K562 (cell line): ENCODE measurements around the gene ASS1. TPM values are rescaled to one million over a fixed set of nuclear protein-coding genes. Genes with fewer than 3 reads are reported as not detected.

Experiments used
- ATAC-seq: fragments of 200-7000 bp; cut with Tn5 transposase; 3 replicates; pipeline ENCODE4 v1.9.1; 2020; ENCODE audit warnings: moderate library complexity
- BruUV-seq: library from RNA; stranded (reverse); fragments of 400-500 nt; replicated peaks from 2 replicates; lab custom pipeline; 2021; lab: Mats Ljungman, UMichigan
- CTCF ChIA-PET: fragments of 300-600 bp; formaldehyde crosslinking; extraction: SDS; loops from one replicate; lab custom pipeline; 2021; ENCODE audit warnings: low intra/inter-chr PET ratio; lab: Yijun Ruan, JAX
- POLR2A ChIA-PET: fragments of 300-600, 350-650 bp; sonication (Branson Sonifier 250); formaldehyde crosslinking; extraction: SDS; loops from one replicate; lab custom pipeline; 2021; ENCODE audit warnings: antibody characterized with exemption, inconsistent platforms; lab: Yijun Ruan, JAX
- DNase-seq, 4 experiments: peaks; one replicate each; pipeline versions ENCODE4 v3.0.0 to v3.0.0-alpha.2; 2011 to 2018; ENCODE audit warnings: low spot score in 3 of 4, mixed read lengths in 3 of 4; ENCODE audit errors: extremely low read depth in 1 of 4
- FAIRE-seq: peaks from 2 replicates; lab custom pipeline; 2011; peaks lifted over from hg19 to GRCh38; lab: Jason Lieb, UNC
- H2AFZ ChIP-seq: 2 replicates; pipeline ENCODE4 v1.6.0; 2011; ENCODE audit warnings: low read depth, low read length, control low read depth, inconsistent platforms
- H3K27ac ChIP-seq: fragments of 200-600 bp; 3 replicates; pipeline ENCODE4 v1.8.0; 2011; ENCODE audit warnings: low read depth, mild to moderate bottlenecking, control low read depth, inconsistent platforms, low read length, moderate library complexity, mixed read lengths; ENCODE audit errors: extremely low read depth
- H3K27me3 ChIP-seq, 2 experiments: fragments of 300-600 bp in 1 of 2; 2 replicates in 1 of 2; 3 replicates in 1 of 2; pipeline versions ENCODE4 v1.6.0 to v1.8.0; 2011; ENCODE audit warnings: inconsistent platforms in 2 of 2, low read length in 2 of 2, mild to moderate bottlenecking in 1 of 2, mixed read lengths in 1 of 2, moderate library complexity in 1 of 2; ENCODE audit not compliant: control insufficient read depth in 2 of 2, insufficient read depth in 2 of 2
- H3K36me3 ChIP-seq: fragments of 300-600 bp; 3 replicates; pipeline ENCODE4 v1.8.0; 2011; ENCODE audit warnings: mild to moderate bottlenecking, low read length, inconsistent platforms; ENCODE audit not compliant: control insufficient read depth, insufficient read depth
- H3K4me1 ChIP-seq, 2 experiments: fragments of 200-600 bp in 1 of 2; replicated peaks in 1 of 2; 2 replicates in 1 of 2; 3 replicates in 1 of 2; pipeline versions ENCODE4 v1.5.1 to v1.8.0; 2011; ENCODE audit warnings: inconsistent platforms in 2 of 2, low read length in 2 of 2, mild to moderate bottlenecking in 1 of 2, mixed read lengths in 1 of 2, moderate library complexity in 1 of 2; ENCODE audit not compliant: control insufficient read depth in 2 of 2, insufficient read depth in 2 of 2
- H3K4me2 ChIP-seq: 2 replicates; pipeline ENCODE4 v1.6.1; 2011; ENCODE audit warnings: low read length, control low read depth, inconsistent platforms, mixed read lengths; ENCODE audit not compliant: insufficient read depth
- H3K4me3 ChIP-seq: fragments of 200-600 bp; sonication (generic), shearing (Covaris generic); 2 replicates; pipeline ENCODE4 v1.5.1; 2016; ENCODE audit warnings: control low read depth, inconsistent platforms
- H3K79me2 ChIP-seq: fragments of 200-600 bp; 3 replicates; pipeline ENCODE4 v1.8.0; 2011; ENCODE audit warnings: low read length, inconsistent platforms; ENCODE audit not compliant: control insufficient read depth, insufficient read depth
- H3K9ac ChIP-seq, 2 experiments: 2 replicates each; pipeline versions ENCODE4 v1.6.0 to v1.6.1; 2011; ENCODE audit warnings: low read depth in 2 of 2, low read length in 2 of 2, control low read depth in 1 of 2, inconsistent platforms in 1 of 2, mild to moderate bottlenecking in 1 of 2, mixed read lengths in 1 of 2; ENCODE audit not compliant: insufficient read depth in 1 of 2
- H3K9me1 ChIP-seq: one replicate; pipeline ENCODE4 v1.6.0; 2011; ENCODE audit warnings: inconsistent platforms, mild to moderate bottlenecking, low read length, moderate library complexity; ENCODE audit not compliant: control insufficient read depth, insufficient read depth
- H3K9me3 ChIP-seq: replicated peaks from 2 replicates; pipeline ENCODE4 v1.5.1; 2011; ENCODE audit warnings: low read depth, low read length, inconsistent platforms; ENCODE audit not compliant: control insufficient read depth, insufficient read depth
- H4K20me1 ChIP-seq: replicated peaks from 2 replicates; pipeline ENCODE4 v1.6.1; 2011; ENCODE audit warnings: low read length, inconsistent platforms, mixed read lengths; ENCODE audit not compliant: control insufficient read depth, insufficient read depth
- CREBBP ChIP-seq: IDR thresholded peaks from one replicate; pipeline ENCODE4 v1.6.1; 2012; ENCODE audit warnings: low read depth, mild to moderate bottlenecking, control low read depth, inconsistent platforms, low read length
- ETV1 ChIP-seq: fragments of 450-650 bp; conservative IDR thresholded peaks from 2 replicates; pipeline ENCODE4 v1.6.1; 2016; ENCODE audit warnings: missing genetic modification characterization, control low read depth, low read depth, missing compliant biosample characterization
- FOXJ2 ChIP-seq: fragments of 200-800 bp; sonication (Bioruptor generic); IDR thresholded peaks from 2 replicates; pipeline ENCODE4 v1.6.1; 2016; ENCODE audit warnings: missing genetic modification characterization, missing compliant biosample characterization
- MBD2 ChIP-seq: sonication (generic); IDR thresholded peaks from 2 replicates; pipeline ENCODE4 v1.6.1; 2016; ENCODE audit warnings: low read depth, borderline replicate concordance
- POLR3G ChIP-seq: IDR thresholded peaks from 2 replicates; pipeline ENCODE4 v1.6.1; 2011; ENCODE audit not compliant: insufficient read length, insufficient replicate concordance; ENCODE audit errors: extremely low read depth
- RBFOX2 ChIP-seq: fragments of 200-400 bp; formaldehyde crosslinking; IDR thresholded peaks from 2 replicates; pipeline ENCODE4 v1.6.1; 2017; ENCODE audit warnings: low read depth, mild to moderate bottlenecking, low read length, moderate library complexity
- SMAD3 ChIP-seq: fragments of 450-650 bp; formaldehyde crosslinking; conservative IDR thresholded peaks from 2 replicates; pipeline ENCODE4 v1.4.0; 2020; ENCODE audit warnings: mild to moderate bottlenecking
- SRF ChIP-seq, 2 experiments: fragments of 250-450, 450-650 bp in 1 of 2; sonication (Bioruptor Pico) in 1 of 2; sonication (generic) in 1 of 2; formaldehyde crosslinking; IDR thresholded peaks; 2 replicates each; pipeline versions ENCODE4 v1.5.0 to v1.5.1; 2020 to 2022; ENCODE audit warnings: mild to moderate bottlenecking in 1 of 2, missing genetic modification reagents in 1 of 2
- TAF1 ChIP-seq: IDR thresholded peaks from 2 replicates; pipeline ENCODE4 v1.6.1; 2011; ENCODE audit warnings: mild to moderate bottlenecking, low read length, moderate library complexity; ENCODE audit not compliant: insufficient read depth, control insufficient read depth, severe bottlenecking; ENCODE audit errors: extremely low read depth
- TCF7 ChIP-seq: sonication (generic); IDR thresholded peaks from 2 replicates; pipeline ENCODE4 v1.6.1; 2016; ENCODE audit warnings: antibody characterized with exemption, borderline replicate concordance
- ZNF232 ChIP-seq: sonication (generic); formaldehyde crosslinking; IDR thresholded peaks from 2 replicates; pipeline ENCODE4 v1.8.0; 2022; ENCODE audit warnings: mild to moderate bottlenecking, missing genetic modification reagents
- ZNF347 ChIP-seq: fragments of 450-650 bp; formaldehyde crosslinking; IDR thresholded peaks from 2 replicates; pipeline ENCODE4 v1.4.0; 2020; ENCODE audit warnings: low read depth, mild to moderate bottlenecking, moderate library complexity
- ZNF707 ChIP-seq: fragments of 250-450 bp; sonication (Bioruptor Pico); conservative IDR thresholded peaks from 2 replicates; pipeline ENCODE4 v1.8.0; 2022; ENCODE audit warnings: inconsistent platforms, mild to moderate bottlenecking, moderate library complexity
- ZNF766 ChIP-seq: fragments of 200-800 bp; sonication (Bioruptor generic); conservative IDR thresholded peaks from 2 replicates; pipeline ENCODE4 v1.6.1; 2016; ENCODE audit warnings: missing genetic modification characterization, missing compliant biosample characterization
- WGBS: fragments of 100-300 bp; shearing (Covaris generic); methylation state at CpG from one replicate; pipeline ENCODE4 v1.1.6; 2016; ENCODE audit warnings: low coverage, mixed read lengths; ENCODE audit not compliant: insufficient coverage; ENCODE audit errors: missing lambda C conversion rate; 5-methylcytosine and 5-hydroxymethylcytosine counted together
- in situ Hi-C: fragments of 300-500 bp; cut with MboI; formaldehyde crosslinking; loops from 4 replicates; pipeline ENCODE4 v1.15.0; 2018; ENCODE audit warnings: inconsistent platforms, mixed read lengths
- intact Hi-C: fragments of 100-400 bp; cut with micrococcal nuclease; formaldehyde crosslinking; loops from 2 replicates; pipeline ENCODE4 v1.14.2; 2022
- polyA plus RNA-seq, 8 experiments: library from polyadenylated mRNA; depleted of rRNA in 4 of 8; stranded (reverse) in 5 of 8; unstranded in 3 of 8; fragments of >200 nt; fragmentation: Nextera tagmentation in 2 of 8; fragmentation: Illumina TruSeq in 1 of 8; extraction: Ambion mirVana in 2 of 8; extraction: Trizol in 1 of 8; gene quantifications; 2 replicates each; pipeline versions ENCODE4 v1.2.1 to v1.2.3, GENCODE V29; 2011 to 2014; ENCODE audit warnings: inconsistent platforms in 1 of 8, missing spikeins in 1 of 8
- total RNA-seq, 7 experiments: library from RNA; depleted of rRNA in 6 of 7; stranded (reverse); fragments of >200 nt in 6 of 7; fragmentation: Illumina TruSeq in 2 of 7; extraction: Trizol in 2 of 7; gene quantifications; 2 replicates each; pipeline versions ENCODE4 v1.2.1 to v1.2.3, GENCODE V29; 2011 to 2021; ENCODE audit warnings: low replicate concordance in 1 of 7
- TF ChIP-seq, protein P1 (sequence below): fragments of 250-450 bp; sonication (Bioruptor Pico); IDR thresholded peaks from 2 replicates; pipeline ENCODE4 v1.8.0; 2022; ENCODE audit warnings: moderate library complexity, mild to moderate bottlenecking, inconsistent platforms
- TF ChIP-seq, protein P2 (sequence below): sonication (generic); formaldehyde crosslinking; IDR thresholded peaks from 2 replicates; pipeline ENCODE4 v1.8.1; 2023; ENCODE audit warnings: mild to moderate bottlenecking, missing genetic modification reagents

The ASS1 gene
- total and polyA plus RNA-seq, 9 of the 15 experiments (the other 6 are each of a cell fraction or from before 2014, with no cell fraction given), result 1.5 to 5.7 (median 3.7) TPM

DNA sequence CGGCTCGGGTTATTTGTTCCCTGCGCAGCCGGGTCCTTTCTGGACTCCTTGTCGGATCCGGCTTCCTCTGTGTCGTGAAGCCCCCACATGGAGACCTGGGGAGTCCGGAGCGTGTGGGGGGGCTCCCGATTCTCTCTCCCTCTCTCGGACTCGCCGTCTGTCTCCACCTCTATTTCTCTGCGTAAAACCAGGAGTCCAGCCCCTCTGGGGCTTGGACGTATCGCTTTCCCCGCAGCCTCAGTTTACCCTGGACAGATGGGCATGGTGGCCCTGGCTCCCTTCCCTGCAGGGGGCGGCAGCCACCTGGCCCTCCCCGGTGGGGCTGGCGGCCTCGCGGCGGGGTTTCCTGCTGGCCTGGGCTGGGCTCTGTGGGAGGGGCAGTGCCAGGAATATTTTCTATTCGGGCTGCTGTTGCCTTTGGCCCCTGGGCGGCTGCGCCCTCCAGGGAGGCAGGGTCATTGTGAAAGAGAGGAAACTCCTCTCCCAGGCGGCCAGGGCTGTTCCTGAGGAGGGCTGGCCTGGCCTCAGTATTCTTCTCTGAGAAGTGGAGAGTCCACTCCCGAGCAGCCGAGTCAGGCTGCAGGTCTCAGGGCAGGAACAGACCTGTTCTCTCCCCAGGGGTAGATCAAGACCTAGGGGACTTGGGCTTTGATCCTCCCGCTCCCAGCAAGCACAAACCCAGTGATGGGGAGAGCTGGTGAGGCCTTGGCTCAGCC, 665 bp downstream of the ASS1 start:
- POLR2A ChIA-PET, result interaction anchor here (0.6 to 0.7 kb wide), 2 partner anchors 92 to 222 kb away, joined by 3 to 5 read pairs; no protein-coding TSS in a partner anchor
- no peak for DNase-seq
- intact Hi-C loops (no loop called here), in situ Hi-C loops (no loop called here)
- H3K79me2 ChIP-seq, result no peaks in the 10 kb centered on the region
- H3K36me3 ChIP-seq, result no peaks in the 10 kb centered on the region
- peak overlapping the region; percentile 82 for H2AFZ ChIP-seq
- CTCF ChIA-PET, result no interaction called here
- ATAC-seq, result peak; percentile 3; the same call in 2 of the 3 replicates
- no peaks in the 10 kb centered on the region for H4K20me1 ChIP-seq
- peak overlapping the region; percentile 57 for H3K4me2 ChIP-seq
- FAIRE-seq, result no peak
- no peaks in the 10 kb centered on the region for H3K9me1 ChIP-seq
- H3K27me3 ChIP-seq, result no peaks in the 10 kb centered on the region
- no peaks in the 10 kb centered on the region; the same call in 1 of the 2 replicates for H3K9me3 ChIP-seq
- WGBS, result 31% methylated on average over 16 of the region's 30 CpGs
- H3K27ac ChIP-seq, result no peak overlapping the region
- BruUV-seq, result no TSS peak
- peak overlapping the region; percentile 43; the same call in 1 of the 2 replicates for H3K4me3 ChIP-seq
- H3K9ac ChIP-seq, result peak overlapping the region; percentile 39 to 87; a peak in 3 of 4 replicates
- peaks cover 35 to 37% of the 10 kb centered on the region in 2 experiments for H3K4me1 ChIP-seq
- TF ChIP-seq SMAD3 (no peak), TAF1 (no peak), ZNF232 (no peak), RBFOX2 (peak; percentile 61), FOXJ2 (no peak), TCF7 (no peak), ZNF347 (CRISPR knock-in tag) (no peak), MBD2 (no peak), SRF (CRISPR knock-in tag; IDR thresholded peaks at IDR 0.05) (peak in 1 of 2 experiments; percentile 61; a peak in 1 of 4 replicates), ZNF766 (CRISPR knock-in tag) (no peak), ZNF707 (CRISPR knock-in tag) (no peak), ETV1 (tag) (no peak), CREBBP (no peak), POLR3G (no peak)
- TF ChIP-seq, protein P1, sequence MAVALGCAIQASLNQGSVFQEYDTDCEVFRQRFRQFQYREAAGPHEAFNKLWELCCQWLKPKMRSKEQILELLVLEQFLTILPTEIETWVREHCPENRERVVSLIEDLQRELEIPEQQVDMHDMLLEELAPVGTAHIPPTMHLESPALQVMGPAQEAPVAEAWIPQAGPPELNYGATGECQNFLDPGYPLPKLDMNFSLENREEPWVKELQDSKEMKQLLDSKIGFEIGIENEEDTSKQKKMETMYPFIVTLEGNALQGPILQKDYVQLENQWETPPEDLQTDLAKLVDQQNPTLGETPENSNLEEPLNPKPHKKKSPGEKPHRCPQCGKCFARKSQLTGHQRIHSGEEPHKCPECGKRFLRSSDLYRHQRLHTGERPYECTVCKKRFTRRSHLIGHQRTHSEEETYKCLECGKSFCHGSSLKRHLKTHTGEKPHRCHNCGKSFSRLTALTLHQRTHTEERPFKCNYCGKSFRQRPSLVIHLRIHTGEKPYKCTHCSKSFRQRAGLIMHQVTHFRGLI (CRISPR knock-in tag), result no peak
- TF ChIP-seq, protein P2, sequence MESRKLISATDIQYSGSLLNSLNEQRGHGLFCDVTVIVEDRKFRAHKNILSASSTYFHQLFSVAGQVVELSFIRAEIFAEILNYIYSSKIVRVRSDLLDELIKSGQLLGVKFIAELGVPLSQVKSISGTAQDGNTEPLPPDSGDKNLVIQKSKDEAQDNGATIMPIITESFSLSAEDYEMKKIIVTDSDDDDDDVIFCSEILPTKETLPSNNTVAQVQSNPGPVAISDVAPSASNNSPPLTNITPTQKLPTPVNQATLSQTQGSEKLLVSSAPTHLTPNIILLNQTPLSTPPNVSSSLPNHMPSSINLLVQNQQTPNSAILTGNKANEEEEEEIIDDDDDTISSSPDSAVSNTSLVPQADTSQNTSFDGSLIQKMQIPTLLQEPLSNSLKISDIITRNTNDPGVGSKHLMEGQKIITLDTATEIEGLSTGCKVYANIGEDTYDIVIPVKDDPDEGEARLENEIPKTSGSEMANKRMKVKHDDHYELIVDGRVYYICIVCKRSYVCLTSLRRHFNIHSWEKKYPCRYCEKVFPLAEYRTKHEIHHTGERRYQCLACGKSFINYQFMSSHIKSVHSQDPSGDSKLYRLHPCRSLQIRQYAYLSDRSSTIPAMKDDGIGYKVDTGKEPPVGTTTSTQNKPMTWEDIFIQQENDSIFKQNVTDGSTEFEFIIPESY (CRISPR knock-in tag), result peak; percentile 93
